ENCODE results near the gene KDM5B. TPM values are rescaled to one million over a fixed set of nuclear protein-coding genes. Genes with fewer than 3 reads are reported as not detected.

The KDM5B gene
- total and polyA plus RNA-seq, 2 of the 8 experiments (the other 6 are each of a cell fraction or from before 2014, with no cell fraction given) = 73.3 to 210 TPM

DNA sequence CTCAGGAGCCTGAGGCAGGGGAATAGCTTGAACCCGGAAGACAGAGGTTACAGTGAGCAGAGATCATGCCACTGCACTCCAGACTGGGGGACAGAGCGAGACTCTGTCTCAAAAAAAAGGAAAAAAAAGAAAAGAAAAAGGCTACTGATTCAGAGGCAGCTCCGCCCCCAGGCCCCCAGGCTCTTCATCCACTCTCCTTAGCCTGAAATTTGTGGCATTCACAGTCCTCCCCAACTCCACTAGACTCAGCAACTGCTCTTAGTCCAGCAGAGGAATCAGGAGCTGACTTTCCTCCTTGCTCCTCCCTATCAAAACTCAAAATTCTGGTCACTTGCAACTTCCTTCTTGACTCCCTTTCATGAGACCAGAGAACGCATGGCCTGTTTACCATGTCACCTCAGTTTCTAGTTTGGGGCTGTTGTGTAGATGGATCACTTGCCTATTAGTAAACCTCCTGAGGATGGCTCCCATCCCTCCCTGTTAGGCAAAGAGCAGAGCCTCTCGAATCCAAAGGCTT, 29.6 kb upstream of the KDM5B start (continued):
- TF ChIP-seq, protein P1, sequence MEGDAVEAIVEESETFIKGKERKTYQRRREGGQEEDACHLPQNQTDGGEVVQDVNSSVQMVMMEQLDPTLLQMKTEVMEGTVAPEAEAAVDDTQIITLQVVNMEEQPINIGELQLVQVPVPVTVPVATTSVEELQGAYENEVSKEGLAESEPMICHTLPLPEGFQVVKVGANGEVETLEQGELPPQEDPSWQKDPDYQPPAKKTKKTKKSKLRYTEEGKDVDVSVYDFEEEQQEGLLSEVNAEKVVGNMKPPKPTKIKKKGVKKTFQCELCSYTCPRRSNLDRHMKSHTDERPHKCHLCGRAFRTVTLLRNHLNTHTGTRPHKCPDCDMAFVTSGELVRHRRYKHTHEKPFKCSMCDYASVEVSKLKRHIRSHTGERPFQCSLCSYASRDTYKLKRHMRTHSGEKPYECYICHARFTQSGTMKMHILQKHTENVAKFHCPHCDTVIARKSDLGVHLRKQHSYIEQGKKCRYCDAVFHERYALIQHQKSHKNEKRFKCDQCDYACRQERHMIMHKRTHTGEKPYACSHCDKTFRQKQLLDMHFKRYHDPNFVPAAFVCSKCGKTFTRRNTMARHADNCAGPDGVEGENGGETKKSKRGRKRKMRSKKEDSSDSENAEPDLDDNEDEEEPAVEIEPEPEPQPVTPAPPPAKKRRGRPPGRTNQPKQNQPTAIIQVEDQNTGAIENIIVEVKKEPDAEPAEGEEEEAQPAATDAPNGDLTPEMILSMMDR (IDR thresholded peaks at IDR 0.05; ENCODE audit: control extremely low read depth in 1 of 3, insufficient read depth in 1 of 3, low read depth in 1 of 3, low read length in 3 of 3) = no peak
- no peak for TF ChIP-seq NRF1 (IDR thresholded peaks at IDR 0.05; ENCODE audit: low read depth, low read length)

Measured in H1 (cell line).